SH-SY5Y (cell line): Measurements from ENCODE around the gene EEF1E1.

ENCODE experiments used
- GATA2 ChIP-seq: IDR thresholded peaks from 2 replicates; pipeline ENCODE4 v1.6.1; 2011; ENCODE audit warnings: mild to moderate bottlenecking, low read depth, low read length
- GATA3 ChIP-seq: IDR thresholded peaks from 2 replicates; pipeline ENCODE4 v1.6.1; 2011; ENCODE audit warnings: low read depth, mild to moderate bottlenecking, low read length, moderate library complexity

DNA sequence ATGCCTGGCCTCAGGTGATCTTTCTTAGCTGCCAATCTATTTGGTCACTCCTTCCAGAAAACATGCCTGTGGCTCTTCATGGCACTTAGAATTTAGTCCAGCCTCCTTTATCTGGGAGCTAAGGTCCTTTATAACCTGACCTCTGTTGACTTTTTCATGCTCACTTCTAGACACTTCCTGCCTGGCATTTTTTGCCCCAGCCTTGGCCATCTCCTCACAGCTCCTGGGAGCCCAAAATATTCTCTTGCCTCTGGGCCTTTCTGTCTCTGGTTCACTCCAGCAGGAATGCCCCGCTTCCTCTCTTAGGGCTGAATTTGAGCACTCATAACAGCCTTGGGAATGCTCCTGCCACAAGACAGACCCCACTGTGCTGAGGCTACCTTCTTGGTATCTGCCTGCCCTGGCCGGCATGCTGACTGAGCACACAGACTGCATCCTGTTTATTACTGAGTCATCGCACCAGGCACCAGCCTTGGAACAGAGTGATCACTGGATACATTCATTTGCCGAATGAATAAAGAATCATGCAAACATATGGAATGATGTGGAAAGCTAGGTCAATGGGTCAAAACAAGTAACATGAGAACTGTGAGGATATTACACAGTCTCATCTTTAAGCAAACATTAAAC, 5.8 kb upstream of the EEF1E1 start:
- TF ChIP-seq GATA2 (no peak), GATA3 (no peak)
